Right lobe of liver (tissue), 6 donors: ENCODE data around the gene SFRP2. TPM values are rescaled to one million over a fixed set of nuclear protein-coding genes. Genes with fewer than 3 reads are reported as not detected.

Experiments used
- ATAC-seq, 4 donors: fragments of 200-7000 bp; cut with Tn5 transposase; one replicate each; pipeline ENCODE4 v1.9.1; 2020; ENCODE audit warnings: mild to moderate bottlenecking in 4 of 4, moderate library complexity in 4 of 4
- DNase-seq, 3 donors: peaks; one replicate each; pipeline ENCODE4 v3.0.0-alpha.2; 2020
- H3K27ac ChIP-seq, 3 donors: fragments of 200-600 bp; one replicate each; pipeline ENCODE4 v1.8.0; 2022
- H3K27me3 ChIP-seq, 2 donors: fragments of 200-600 bp; one replicate each; pipeline ENCODE4 v1.8.0; 2022
- H3K36me3 ChIP-seq, 4 donors: fragments of 200-600 bp; sonication (generic) in 1 of 4; one replicate each; pipeline versions ENCODE4 v1.5.1 to v1.8.0; 2017 to 2022; ENCODE audit warnings: control low read depth in 1 of 4
- H3K4me1 ChIP-seq, 4 donors: fragments of 200-600 bp; sonication (generic) in 1 of 4; one replicate each; pipeline versions ENCODE4 v1.5.1 to v1.8.0; 2017 to 2022; ENCODE audit warnings: control low read depth in 1 of 4
- H3K4me3 ChIP-seq, 3 donors: fragments of 200-600 bp; one replicate each; pipeline ENCODE4 v1.8.0; 2022
- H3K9me3 ChIP-seq, 4 donors: fragments of 200-600 bp; sonication (generic) in 1 of 4; one replicate each; pipeline versions ENCODE4 v1.5.1 to v1.8.0; 2017 to 2022; ENCODE audit warnings: control low read depth in 1 of 4
- CTCF ChIP-seq, 4 donors: fragments of 200-600 bp in 3 of 4; fragments of 450-650 bp in 1 of 4; IDR thresholded peaks; one replicate each; pipeline versions ENCODE4 v1.5.1 to v1.8.0; 2016 to 2022; ENCODE audit warnings: antibody characterized with exemption in 4 of 4, mild to moderate bottlenecking in 2 of 4
- POLR2A ChIP-seq: fragments of 450-650 bp; IDR thresholded peaks from one replicate; pipeline ENCODE4 v1.6.1; 2017; ENCODE audit warnings: antibody characterized with exemption, mild to moderate bottlenecking
- WGBS: methylation state at CpG from one replicate; pipeline ENCODE4 v1.1.6; 2018; ENCODE audit warnings: low coverage, low lambda C conversion rate; ENCODE audit not compliant: insufficient coverage; ENCODE audit errors: missing lambda C conversion rate; 5-methylcytosine and 5-hydroxymethylcytosine counted together
- intact Hi-C, 2 donors: fragments of 100-400 bp; cut with DNase I; formaldehyde crosslinking; loops; one replicate each; pipeline versions ENCODE4 v1.11.2 to v1.14.1; 2022
- total RNA-seq, 6 experiments: library from RNA; depleted of rRNA in 2 of 6; stranded (reverse); fragments of >200 nt in 2 of 6; fragmentation: NEBNext Ultra II Directional in 3 of 6; extraction: Animal tissue kit (Norgen Biotek cat#: 25700) in 3 of 6; gene quantifications; one replicate each; pipeline versions ENCODE4 v1.1.0 to v1.2.4, GENCODE V29; 2016 to 2023
- donor health status: DM: no; HTN: yes; CAD: no.
- donor health status: DM: no; HTN: no; CAD: no.
- donor health status: DM: no; HTN: no; CAD: no.
- donor health status: DM: no; HTN: yes; CAD: no.
- donor health status: DM: no; HTN: yes; CAD: no.

Gene SFRP2
- total RNA-seq, 6 experiments from 2014 or later = not detected

DNA sequence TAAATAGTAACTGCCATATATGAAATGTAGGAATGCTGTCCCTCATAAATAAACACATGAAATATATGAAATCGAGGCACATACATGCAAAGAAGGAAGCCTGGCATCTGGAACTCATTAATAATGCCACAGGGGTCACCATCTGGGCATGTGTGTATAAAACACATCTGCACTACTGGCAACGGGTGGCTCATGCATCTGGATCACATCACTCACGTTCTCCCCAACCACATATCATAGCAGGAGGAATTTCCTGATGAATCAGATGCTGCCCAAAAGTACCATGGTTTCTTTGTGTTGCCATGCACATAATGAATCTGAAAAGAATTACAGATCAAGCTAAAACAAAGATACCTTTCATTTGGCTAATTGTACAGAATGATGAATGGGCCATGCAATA, 57.6 kb downstream of the SFRP2 start:
- Histone ChIP-seq H3K9me3 (no peaks in the 10 kb centered on the region), H3K4me3 (no peak overlapping the region), H3K4me1 (no peaks in the 10 kb centered on the region), H3K36me3 (no peaks in the 10 kb centered on the region), H3K27ac (no peak overlapping the region), H3K27me3 (no peaks in the 10 kb centered on the region)
- DNase-seq = no peak
- TF ChIP-seq POLR2A (no peak), CTCF (IDR thresholded peaks at IDR 0.05) (no peak)
- no peak for ATAC-seq
- intact Hi-C loops = no loop called here
- whole genome bisulfite sequencing = 30% methylated on average over 3 of the region's 3 CpGs

Other genes starting within 250 kb of the SFRP2 start
- 10 to 100 TPM in 5 of 6 experiments, 1 to 10 TPM in 1; 4.2 to 22.3 (median 12.1) TPM for gene TLR2, start 104.8 kb downstream of the SFRP2 start, total RNA-seq
- under 1 TPM in 1 of 6 experiments, not detected in 5; 0.20 TPM for gene RNF175, start 29.1 kb downstream of the SFRP2 start, total RNA-seq